NOMO-1 treated with dmso at 0.1 percent for 144 hours (cell line): ENCODE measurements around the gene DENND1A.
"Not testable (repeated sequence)": the region's sequence is repeated elsewhere in the genome, so short reads cannot be mapped to it uniquely, and the experiment has no call there.

Source experiments
- DNase-seq: peaks from one replicate; lab custom pipeline; 2025; ENCODE audit not compliant: unreplicated experiment; lab: John Stamatoyannopoulos, UW

Gene DENND1A

GRCh38 chr9:123825342-123826060 is 104.4 kb downstream of the DENND1A start:
- DNase-seq, result no peak

GRCh38 chr9:123823194-123823947 is 106.6 kb downstream of the DENND1A start:
- no peak for DNase-seq

GRCh38 chr9:123821619-123822018 is 108.3 kb downstream of the DENND1A start:
- no peak for DNase-seq

- DNase-seq, result peak; percentile 3
These were observed 109.8 kb downstream of the DENND1A start for GRCh38 chr9:123820139-123820538.

GRCh38 chr9:123816817-123817472 is 113.0 kb downstream of the DENND1A start:
- no peak for DNase-seq

GRCh38 chr9:123815856-123816255 is 114.1 kb downstream of the DENND1A start:
- not testable (repeated sequence) for DNase-seq

- no peak for DNase-seq
These were observed 115.4 kb downstream of the DENND1A start for GRCh38 chr9:123814496-123814895.

- no peak for DNase-seq
These were observed 116.9 kb downstream of the DENND1A start for GRCh38 chr9:123812984-123813383.

- DNase-seq, result no peak
These were observed 122.7 kb downstream of the DENND1A start for GRCh38 chr9:123807251-123807650.

- DNase-seq, result no peak
These were observed 123.1 kb downstream of the DENND1A start for GRCh38 chr9:123806829-123807228.

- no peak for DNase-seq
These were observed 131.7 kb downstream of the DENND1A start for GRCh38 chr9:123798195-123798594.

- DNase-seq, result no peak
These were observed 133.1 kb downstream of the DENND1A start for GRCh38 chr9:123796618-123797484.

- DNase-seq, result no peak
These were observed 133.8 kb downstream of the DENND1A start for GRCh38 chr9:123796094-123796493.

GRCh38 chr9:123795336-123795735 is 134.6 kb downstream of the DENND1A start:
- no peak for DNase-seq

GRCh38 chr9:123792501-123792900 is 137.4 kb downstream of the DENND1A start:
- no peak for DNase-seq

GRCh38 chr9:123789554-123790292 is 140.2 kb downstream of the DENND1A start:
- no peak for DNase-seq

- DNase-seq, result no peak
These were observed 142.5 kb downstream of the DENND1A start for GRCh38 chr9:123787416-123787815.

- DNase-seq, result no peak
These were observed 145.4 kb downstream of the DENND1A start for GRCh38 chr9:123784518-123784917.

- DNase-seq, result no peak
These were observed 151.6 kb downstream of the DENND1A start for GRCh38 chr9:123778232-123778902.
